ENCODE data around the gene ARMCX1.
A peak's percentile ranks its signal among the peaks of the same experiment; 100 is the strongest.
"Not testable (repeated sequence)": the region's sequence is repeated elsewhere in the genome, so short reads cannot be mapped to it uniquely, and the experiment has no call there.

ARMCX1 gene

GRCh38 chrX:101550362-101550750 lies at the start of gene ARMCX1:
Gene ARMCX1, plus strand, starts transcription at chrX:101550547. Its CDS starts 2,384 bp downstream, at chrX:101552931.
- Histone ChIP-seq H3K4me1 (peaks cover 0 to 5% (median 0%) of the 10 kb centered on the region in 4 donors), H3K36me3 (peaks cover 0 to 11% (median 8%) of the 10 kb centered on the region in 3 donors), H3K9me3 (no peaks in the 10 kb centered on the region), H3K27me3 (no peaks in the 10 kb centered on the region), H3K4me3 (peak within 1 kb of the TSS; percentile 63 to 77), H3K27ac (peak within 1 kb of the TSS; percentile 91)
- DNase-seq: peak; percentile 86 to 88
- intact Hi-C loops (cut with DNase I; ENCODE audit: low total_unique reads): no loop called here
- TF ChIP-seq, protein P1, sequence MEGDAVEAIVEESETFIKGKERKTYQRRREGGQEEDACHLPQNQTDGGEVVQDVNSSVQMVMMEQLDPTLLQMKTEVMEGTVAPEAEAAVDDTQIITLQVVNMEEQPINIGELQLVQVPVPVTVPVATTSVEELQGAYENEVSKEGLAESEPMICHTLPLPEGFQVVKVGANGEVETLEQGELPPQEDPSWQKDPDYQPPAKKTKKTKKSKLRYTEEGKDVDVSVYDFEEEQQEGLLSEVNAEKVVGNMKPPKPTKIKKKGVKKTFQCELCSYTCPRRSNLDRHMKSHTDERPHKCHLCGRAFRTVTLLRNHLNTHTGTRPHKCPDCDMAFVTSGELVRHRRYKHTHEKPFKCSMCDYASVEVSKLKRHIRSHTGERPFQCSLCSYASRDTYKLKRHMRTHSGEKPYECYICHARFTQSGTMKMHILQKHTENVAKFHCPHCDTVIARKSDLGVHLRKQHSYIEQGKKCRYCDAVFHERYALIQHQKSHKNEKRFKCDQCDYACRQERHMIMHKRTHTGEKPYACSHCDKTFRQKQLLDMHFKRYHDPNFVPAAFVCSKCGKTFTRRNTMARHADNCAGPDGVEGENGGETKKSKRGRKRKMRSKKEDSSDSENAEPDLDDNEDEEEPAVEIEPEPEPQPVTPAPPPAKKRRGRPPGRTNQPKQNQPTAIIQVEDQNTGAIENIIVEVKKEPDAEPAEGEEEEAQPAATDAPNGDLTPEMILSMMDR (IDR thresholded peaks at IDR 0.05): no peak

DNA sequence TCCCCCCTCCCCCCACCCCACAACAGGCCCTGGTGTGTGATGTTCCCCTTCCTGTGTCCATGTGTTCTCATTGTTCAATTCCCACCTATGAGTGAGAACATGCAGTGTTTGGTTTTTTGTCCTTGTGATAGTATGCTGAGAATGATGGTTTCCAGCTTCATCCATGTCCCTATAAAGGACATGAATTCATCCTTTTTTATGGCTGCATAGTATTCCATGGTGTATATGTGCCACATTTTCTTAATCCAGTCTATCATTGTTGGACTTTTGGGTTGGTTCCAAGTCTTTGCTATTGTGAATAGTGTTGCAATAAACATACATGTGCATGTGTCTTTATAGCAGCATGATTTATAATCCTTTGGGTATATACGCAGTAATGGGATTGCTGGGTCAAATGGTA lies 47.4 kb upstream of the ARMCX1 start:
- H3K27ac ChIP-seq; intact Hi-C loops (cut with DNase I; ENCODE audit: low total_unique reads); H3K4me1 ChIP-seq; H3K4me3 ChIP-seq; DNase-seq; H3K9me3 ChIP-seq; H3K27me3 ChIP-seq: not testable (repeated sequence)
- H3K36me3 ChIP-seq: peaks cover 0 to 22% (median 14%) of the 10 kb centered on the region in 3 donors

DNA sequence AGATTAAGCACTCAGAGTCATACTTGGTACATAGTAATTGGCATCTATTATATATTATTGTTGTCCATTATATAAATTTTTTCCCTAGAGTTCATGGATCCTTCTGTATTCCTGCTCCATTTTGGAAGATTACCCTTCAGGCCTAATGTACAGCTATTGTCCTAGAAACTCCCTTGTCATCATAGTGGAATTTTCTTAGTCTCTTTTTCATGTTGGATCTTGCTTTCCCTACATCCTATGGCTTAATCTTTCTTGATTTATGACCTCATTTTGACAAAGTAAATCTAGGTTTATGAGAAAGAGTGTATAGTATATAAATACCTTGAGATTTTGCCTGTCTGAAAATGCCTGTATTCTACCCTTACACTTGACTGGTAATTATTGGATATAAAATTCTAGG lies 43.0 kb upstream of the ARMCX1 start:
- no peak for DNase-seq
- TF ChIP-seq, protein P1 (IDR thresholded peaks at IDR 0.05): no peak
- no peaks in the 10 kb centered on the region for H3K4me1 ChIP-seq
- peaks cover 0 to 14% (median 7%) of the 10 kb centered on the region in 3 donors for H3K36me3 ChIP-seq
- H3K27ac ChIP-seq: no peak overlapping the region
- intact Hi-C loops (cut with DNase I; ENCODE audit: low total_unique reads): no loop called here
- no peaks in the 10 kb centered on the region for H3K9me3 ChIP-seq
- no peak overlapping the region for H3K4me3 ChIP-seq
- no peaks in the 10 kb centered on the region for H3K27me3 ChIP-seq

GRCh38 chrX:101507986-101508385 lies 42.4 kb upstream of the ARMCX1 start:
- Histone ChIP-seq H3K4me3 (no peak overlapping the region), H3K27ac (no peak overlapping the region), H3K4me1 (no peaks in the 10 kb centered on the region), H3K9me3 (no peaks in the 10 kb centered on the region), H3K27me3 (no peaks in the 10 kb centered on the region), H3K36me3 (peaks cover 0 to 14% (median 7%) of the 10 kb centered on the region in 3 donors)
- TF ChIP-seq, protein P1 (IDR thresholded peaks at IDR 0.05): no peak
- intact Hi-C loops (cut with DNase I; ENCODE audit: low total_unique reads): no loop called here
- no peak for DNase-seq

GRCh38 chrX:101530944-101531343 lies 19.4 kb upstream of the ARMCX1 start:
- no peaks in the 10 kb centered on the region for H3K27me3 ChIP-seq
- H3K9me3 ChIP-seq: no peaks in the 10 kb centered on the region
- no peak overlapping the region for H3K4me3 ChIP-seq
- H3K4me1 ChIP-seq: no peaks in the 10 kb centered on the region
- intact Hi-C loops (cut with DNase I; ENCODE audit: low total_unique reads): no loop called here
- no peak for DNase-seq
- no peaks in the 10 kb centered on the region for H3K36me3 ChIP-seq
- TF ChIP-seq, protein P1 (IDR thresholded peaks at IDR 0.05): no peak
- no peak overlapping the region for H3K27ac ChIP-seq

DNA sequence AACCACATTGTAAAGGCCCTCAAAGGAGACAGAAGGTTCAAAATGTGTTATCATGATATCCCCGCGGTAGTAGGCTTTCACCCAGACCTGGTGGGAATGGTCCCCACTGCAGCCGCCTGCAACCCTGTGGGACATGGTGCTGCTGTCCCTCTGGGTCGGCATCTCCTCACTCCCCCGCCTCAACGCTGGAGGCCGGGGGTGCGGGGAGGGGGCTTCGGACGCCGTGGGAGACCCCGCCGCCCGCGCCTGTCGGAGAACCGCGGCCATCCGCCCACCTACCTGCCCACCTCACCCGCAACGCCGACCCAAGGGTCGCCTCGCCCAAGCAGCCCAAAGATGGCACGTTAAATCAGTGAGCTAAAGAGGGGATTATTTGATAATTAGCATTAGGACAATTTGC lies 11.2 kb upstream of the ARMCX1 start:
- Histone ChIP-seq H3K4me1 (no peaks in the 10 kb centered on the region), H3K9me3 (peaks cover 0 to 5% (median 0%) of the 10 kb centered on the region in 3 donors), H3K27ac (no peak overlapping the region), H3K27me3 (no peaks in the 10 kb centered on the region), H3K36me3 (no peaks in the 10 kb centered on the region), H3K4me3 (no peak overlapping the region)
- intact Hi-C loops (cut with DNase I; ENCODE audit: low total_unique reads): no loop called here
- TF ChIP-seq, protein P1 (IDR thresholded peaks at IDR 0.05): no peak
- no peak for DNase-seq

All from tibial artery (tissue), 4 donors.